ENCODE measurements around the gene SAG.
A peak's percentile ranks its signal among the peaks of the same experiment; 100 is the strongest.

The SAG gene

DNA sequence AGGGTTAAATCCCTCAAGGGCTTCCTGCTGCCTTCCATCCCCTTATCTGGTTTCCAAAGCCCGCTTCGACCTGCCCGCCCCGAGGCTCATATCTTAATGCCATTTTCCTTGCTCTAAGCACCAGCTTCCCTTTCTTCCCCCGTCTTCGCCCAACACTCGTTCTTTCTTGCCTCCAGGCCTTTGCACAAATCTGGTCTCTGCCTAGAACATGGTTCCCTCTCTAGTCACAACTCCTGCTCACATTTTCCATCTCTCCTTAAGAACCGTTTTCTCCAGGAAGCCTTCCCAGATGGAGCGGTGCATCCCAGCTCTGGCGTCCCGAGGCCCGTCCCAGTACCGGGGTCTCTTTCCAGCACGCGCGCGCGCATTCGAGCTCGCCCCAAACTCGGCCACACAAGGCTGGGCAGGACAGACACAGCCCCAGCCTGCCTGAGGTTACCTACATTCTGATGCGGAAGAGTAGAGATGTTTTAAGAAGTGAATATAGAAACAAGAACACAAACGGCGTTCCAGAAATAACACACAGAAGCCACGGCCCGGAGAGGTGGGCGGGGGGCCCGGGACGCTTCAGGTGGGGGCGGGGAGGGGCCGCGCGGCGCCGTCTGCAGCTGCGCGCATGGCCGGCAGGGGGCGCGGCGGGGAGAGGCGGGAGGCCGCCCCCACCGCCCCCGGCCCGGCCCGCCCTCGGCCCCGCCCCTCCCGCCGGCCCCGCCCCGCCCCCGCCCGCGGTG lies 46.3 kb downstream of the SAG start, which contains the start of gene DGKD:
TSS of gene DGKD (plus strand) at position 726 of the 731 bp plus-strand sequence. CDS start 25 bp downstream, outside the sequence.
- DNase-seq (ENCODE audit: low spot score), result peak; percentile 97
- TF ChIP-seq, protein P1, sequence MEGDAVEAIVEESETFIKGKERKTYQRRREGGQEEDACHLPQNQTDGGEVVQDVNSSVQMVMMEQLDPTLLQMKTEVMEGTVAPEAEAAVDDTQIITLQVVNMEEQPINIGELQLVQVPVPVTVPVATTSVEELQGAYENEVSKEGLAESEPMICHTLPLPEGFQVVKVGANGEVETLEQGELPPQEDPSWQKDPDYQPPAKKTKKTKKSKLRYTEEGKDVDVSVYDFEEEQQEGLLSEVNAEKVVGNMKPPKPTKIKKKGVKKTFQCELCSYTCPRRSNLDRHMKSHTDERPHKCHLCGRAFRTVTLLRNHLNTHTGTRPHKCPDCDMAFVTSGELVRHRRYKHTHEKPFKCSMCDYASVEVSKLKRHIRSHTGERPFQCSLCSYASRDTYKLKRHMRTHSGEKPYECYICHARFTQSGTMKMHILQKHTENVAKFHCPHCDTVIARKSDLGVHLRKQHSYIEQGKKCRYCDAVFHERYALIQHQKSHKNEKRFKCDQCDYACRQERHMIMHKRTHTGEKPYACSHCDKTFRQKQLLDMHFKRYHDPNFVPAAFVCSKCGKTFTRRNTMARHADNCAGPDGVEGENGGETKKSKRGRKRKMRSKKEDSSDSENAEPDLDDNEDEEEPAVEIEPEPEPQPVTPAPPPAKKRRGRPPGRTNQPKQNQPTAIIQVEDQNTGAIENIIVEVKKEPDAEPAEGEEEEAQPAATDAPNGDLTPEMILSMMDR (IDR thresholded peaks at IDR 0.05; ENCODE audit: extremely low read depth, insufficient read depth, missing control alignments), result peak; percentile 54
- in situ Hi-C loops (cut with MboI; ENCODE audit: low pct_unique_long_range_greater_than_20kb, low sequenced_read_pairs, unreplicated experiment), result no loop called here

DNA sequence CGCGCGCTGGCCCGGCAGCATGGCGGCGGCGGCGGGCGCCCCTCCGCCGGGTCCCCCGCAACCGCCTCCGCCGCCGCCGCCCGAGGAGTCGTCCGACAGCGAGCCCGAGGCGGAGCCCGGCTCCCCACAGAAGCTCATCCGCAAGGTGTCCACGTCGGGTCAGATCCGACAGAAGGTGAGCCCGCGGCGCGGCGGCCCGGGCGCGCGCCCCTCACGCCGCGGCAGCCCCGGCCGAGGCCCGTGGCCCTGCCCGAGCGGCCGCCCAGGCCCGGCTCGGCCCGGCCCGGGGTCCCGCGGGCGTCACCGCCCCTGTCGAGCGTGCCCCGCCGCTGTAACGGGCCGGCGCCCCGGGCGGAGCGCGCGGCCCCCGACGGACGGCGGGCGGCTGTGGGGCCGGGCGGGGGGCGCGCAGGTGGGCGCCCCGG lies 46.9 kb downstream of the SAG start:
- in situ Hi-C loops (cut with MboI; ENCODE audit: low pct_unique_long_range_greater_than_20kb, low sequenced_read_pairs, unreplicated experiment), result no loop called here
- DNase-seq (ENCODE audit: low spot score), result no peak
- TF ChIP-seq, protein P1 (IDR thresholded peaks at IDR 0.05; ENCODE audit: extremely low read depth, insufficient read depth, missing control alignments), result no peak

DNA sequence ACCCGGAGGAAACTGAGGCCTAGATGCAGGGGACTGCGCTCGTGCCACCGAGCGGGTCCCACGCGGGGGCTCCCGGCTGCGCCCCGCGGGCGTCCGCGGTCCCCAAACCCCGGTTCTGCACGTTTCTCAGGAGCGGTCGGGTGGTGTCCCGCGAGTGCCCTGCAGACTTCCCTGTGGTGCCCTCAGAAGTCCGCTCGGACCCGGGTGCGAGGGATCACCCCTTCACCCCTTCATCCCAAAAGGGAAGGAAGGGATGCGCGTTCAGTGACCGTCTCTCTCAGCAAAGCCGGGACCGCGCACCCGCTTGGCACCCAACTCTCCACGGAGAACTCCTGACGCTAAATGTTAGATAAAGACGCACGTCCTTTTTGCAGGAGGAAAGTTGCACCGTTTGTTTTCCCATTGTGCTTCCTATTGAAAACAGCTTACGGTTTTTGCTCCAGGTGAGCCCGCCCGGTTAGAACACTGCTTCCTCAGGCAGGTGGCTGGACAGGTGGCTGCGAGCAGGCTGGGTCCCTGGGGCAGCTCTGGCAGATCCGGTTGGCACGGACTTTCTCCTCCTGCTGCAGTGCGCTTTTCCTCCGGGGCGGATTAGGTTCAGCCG lies 47.5 kb downstream of the SAG start:
- DNase-seq (ENCODE audit: low spot score), result peak; percentile 38
- in situ Hi-C loops (cut with MboI; ENCODE audit: low pct_unique_long_range_greater_than_20kb, low sequenced_read_pairs, unreplicated experiment), result no loop called here
- TF ChIP-seq, protein P1 (IDR thresholded peaks at IDR 0.05; ENCODE audit: extremely low read depth, insufficient read depth, missing control alignments), result no peak

GRCh38 chr2:233355916-233356315 lies 48.3 kb downstream of the SAG start:
- peak; percentile 19 for DNase-seq (ENCODE audit: low spot score)
- TF ChIP-seq, protein P1 (IDR thresholded peaks at IDR 0.05; ENCODE audit: extremely low read depth, insufficient read depth, missing control alignments), result no peak
- in situ Hi-C loops (cut with MboI; ENCODE audit: low pct_unique_long_range_greater_than_20kb, low sequenced_read_pairs, unreplicated experiment), result no loop called here

GRCh38 chr2:233356546-233357308 lies 49.1 kb downstream of the SAG start:
- TF ChIP-seq, protein P1 (IDR thresholded peaks at IDR 0.05; ENCODE audit: extremely low read depth, insufficient read depth, missing control alignments), result no peak
- peak; percentile 22 for DNase-seq (ENCODE audit: low spot score)
- in situ Hi-C loops (cut with MboI; ENCODE audit: low pct_unique_long_range_greater_than_20kb, low sequenced_read_pairs, unreplicated experiment), result no loop called here

DNA sequence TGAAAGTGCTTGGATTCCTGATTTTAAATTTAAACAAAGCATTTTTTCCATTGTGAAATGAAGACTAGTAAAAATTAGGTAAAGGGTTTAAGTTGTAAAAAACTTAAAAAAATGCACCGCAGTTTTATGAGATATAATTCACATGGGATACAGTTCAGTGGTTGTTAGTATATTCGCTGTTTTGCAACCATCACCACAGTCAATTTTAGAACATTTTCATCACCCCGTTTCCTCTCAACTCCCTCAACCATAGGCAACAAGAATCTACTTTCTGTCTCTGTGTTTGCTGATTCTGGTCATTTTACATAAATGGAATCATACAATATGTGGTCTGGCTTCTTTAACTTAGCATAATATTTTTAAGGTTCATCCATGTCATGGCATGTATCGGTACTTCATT lies 50.7 kb downstream of the SAG start:
- in situ Hi-C loops (cut with MboI; ENCODE audit: low pct_unique_long_range_greater_than_20kb, low sequenced_read_pairs, unreplicated experiment), result no loop called here
- peak; percentile 33 for DNase-seq (ENCODE audit: low spot score)
- TF ChIP-seq, protein P1 (IDR thresholded peaks at IDR 0.05; ENCODE audit: extremely low read depth, insufficient read depth, missing control alignments), result no peak
